GM12878 (cell line): ENCODE results near the gene RIOK1. TPM values are rescaled to one million over a fixed set of nuclear protein-coding genes. Genes with fewer than 3 reads are reported as not detected.

Experiments
- BCLAF1 ChIP-seq: fragments of 450-650 bp; IDR thresholded peaks from 2 replicates; pipeline ENCODE4 v1.6.1; 2017; ENCODE audit warnings: antibody characterized with exemption, mild to moderate bottlenecking, moderate library complexity
- CHD2 ChIP-seq: IDR thresholded peaks from 2 replicates; pipeline ENCODE4 v1.6.1; 2011; ENCODE audit warnings: low read depth, low read length, improper control_type of control experiment, borderline replicate concordance
- FOS ChIP-seq: IDR thresholded peaks from 3 replicates; pipeline ENCODE4 v1.6.1; 2011; ENCODE audit warnings: borderline replicate concordance; ENCODE audit not compliant: insufficient read length; ENCODE audit errors: extremely low read depth
- JUNB ChIP-seq: IDR thresholded peaks from 2 replicates; pipeline ENCODE4 v1.6.1; 2016; ENCODE audit warnings: antibody characterized with exemption, mild to moderate bottlenecking
- MEF2B ChIP-seq: fragments of 450-650 bp; IDR thresholded peaks from 2 replicates; pipeline ENCODE4 v1.6.1; 2018; ENCODE audit warnings: mild to moderate bottlenecking, moderate library complexity; ENCODE audit not compliant: partially characterized antibody, poor library complexity, severe bottlenecking
- PML ChIP-seq: IDR thresholded peaks from 2 replicates; pipeline ENCODE4 v1.6.1; 2012; ENCODE audit warnings: low read length, inconsistent platforms
- RELA ChIP-seq: fragments of 450-650 bp; IDR thresholded peaks from 2 replicates; pipeline ENCODE4 v1.8.0; 2014; ENCODE audit warnings: borderline replicate concordance; ENCODE audit not compliant: partially characterized antibody
- REST ChIP-seq: IDR thresholded peaks from 2 replicates; pipeline ENCODE4 v1.6.1; 2012; ENCODE audit warnings: mild to moderate bottlenecking, low read depth, low read length
- SP1 ChIP-seq: IDR thresholded peaks from one replicate; pipeline ENCODE4 v1.6.1; 2011; ENCODE audit warnings: low read depth, low read length
- ZSCAN29 ChIP-seq: fragments of 450-650 bp; IDR thresholded peaks from 2 replicates; pipeline ENCODE4 v1.6.1; 2017; ENCODE audit warnings: mild to moderate bottlenecking, moderate library complexity
- polyA plus RNA-seq, 11 experiments: library from polyadenylated mRNA; depleted of rRNA in 4 of 11; unstranded in 6 of 11; stranded (reverse) in 5 of 11; fragments of >200 nt; fragmentation: Nextera tagmentation in 4 of 11; fragmentation: Illumina TruSeq in 1 of 11; extraction: Ambion mirVana in 4 of 11; extraction: Trizol in 1 of 11; gene quantifications; 1 replicate in 1 of 11; 2 replicates in 10 of 11; pipeline versions ENCODE4 v1.2.1 to v1.2.3, GENCODE V29; 2011 to 2016; ENCODE audit warnings: inconsistent platforms in 2 of 11, missing spikeins in 2 of 11, low read depth in 1 of 11
- total RNA-seq, 4 experiments: library from RNA; depleted of rRNA in 3 of 4; stranded (reverse); fragments of >200 nt in 3 of 4; fragmentation: Illumina TruSeq in 1 of 4; extraction: Trizol in 1 of 4; gene quantifications; 2 replicates each; pipeline versions ENCODE4 v1.2.1 to v1.2.3, GENCODE V29; 2013 to 2021

Gene RIOK1
- total and polyA plus RNA-seq, 10 of the 15 experiments (the other 5 are each of a cell fraction or from before 2014, with no cell fraction given) = 16.1 to 44.6 (median 33.7) TPM

- no peak for TF ChIP-seq REST
- peak; percentile 98 for TF ChIP-seq PML
- no peak for TF ChIP-seq FOS
- no peak for TF ChIP-seq BCLAF1
- no peak; the same call in none of the 2 replicates for TF ChIP-seq JUNB
- no peak for TF ChIP-seq ZSCAN29
- TF ChIP-seq RELA = peak; percentile 95
- TF ChIP-seq CHD2 = peak; percentile 55; the same call in 1 of the 2 replicates
- peak; percentile 9 for TF ChIP-seq MEF2B
- TF ChIP-seq SP1 = peak; percentile 11
Measured at GRCh38 chr6:7389451-7390225, at the start of gene RIOK1, which contains the start of gene CAGE1 (continued).
